Activated CD4-positive, alpha-beta T cell treated with anti-CD3 and anti-CD28 coated beads for 4 hours (primary cell): ENCODE results near the gene CCNI.
"Not testable (repeated sequence)": the region's sequence is repeated elsewhere in the genome, so short reads cannot be mapped to it uniquely, and the experiment has no call there.

Source experiments
- DNase-seq, 2 donors: peaks; one replicate each; pipeline ENCODE4 v3.0.0-alpha.2; 2020

Gene CCNI

DNA sequence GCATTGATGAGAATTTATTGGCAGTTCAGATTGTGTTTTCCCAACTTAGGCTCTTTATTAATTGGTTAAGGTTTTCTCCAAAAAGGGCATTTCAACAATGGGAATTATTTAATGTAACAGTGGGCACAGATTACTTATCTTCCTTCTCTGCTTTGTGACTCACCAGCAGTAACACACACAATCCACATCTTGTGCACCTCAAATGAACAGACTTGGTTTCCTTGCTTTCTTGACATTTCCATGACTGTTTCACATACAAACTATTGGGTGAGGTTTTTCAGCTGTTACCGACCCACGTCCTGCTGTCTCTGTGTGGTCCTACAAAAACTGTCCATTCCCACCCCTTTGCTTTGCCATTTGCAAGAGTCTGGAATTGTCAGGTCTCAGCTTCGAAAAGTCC, 38.1 kb downstream of the CCNI start:
- no peak for DNase-seq

DNA sequence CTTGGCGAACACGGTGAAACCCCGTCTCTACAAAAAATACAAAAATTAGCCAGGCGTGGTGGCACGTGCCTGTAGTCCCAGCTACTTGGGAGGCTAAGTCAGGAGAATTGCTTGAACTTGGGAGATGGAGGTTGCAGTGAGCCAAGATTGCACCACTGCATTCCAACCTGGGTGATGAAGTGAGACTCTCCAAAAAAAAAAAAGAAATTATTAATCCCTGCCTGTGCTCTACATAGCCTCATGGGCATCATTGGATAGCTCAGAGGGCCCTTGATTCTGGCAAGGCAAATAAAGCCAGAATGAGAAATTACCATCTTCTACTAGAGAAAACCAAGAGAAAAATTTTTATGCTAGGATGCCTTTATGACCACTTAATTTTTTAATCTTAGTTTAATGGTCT, 38.6 kb downstream of the CCNI start:
- DNase-seq: not testable (repeated sequence)

DNA sequence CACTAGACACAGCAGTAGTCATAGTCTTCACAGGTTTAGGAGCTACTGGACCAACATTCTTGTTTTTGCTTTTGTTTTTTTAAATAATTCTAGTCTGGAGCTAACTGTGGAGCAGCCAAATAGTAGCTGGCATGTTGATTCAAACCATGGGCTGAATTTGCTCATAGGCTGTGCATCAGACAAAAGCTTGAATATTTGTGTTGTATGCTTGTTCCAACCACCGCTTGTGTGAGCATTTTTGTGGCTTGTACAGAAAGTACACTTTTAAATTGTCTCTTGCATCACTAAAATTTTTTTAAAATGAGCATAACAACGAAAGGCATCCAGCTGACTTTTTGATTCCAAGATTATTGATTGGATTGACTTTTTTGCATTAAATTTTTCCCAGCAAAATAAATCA, 39.6 kb downstream of the CCNI start:
- DNase-seq: no peak

DNA sequence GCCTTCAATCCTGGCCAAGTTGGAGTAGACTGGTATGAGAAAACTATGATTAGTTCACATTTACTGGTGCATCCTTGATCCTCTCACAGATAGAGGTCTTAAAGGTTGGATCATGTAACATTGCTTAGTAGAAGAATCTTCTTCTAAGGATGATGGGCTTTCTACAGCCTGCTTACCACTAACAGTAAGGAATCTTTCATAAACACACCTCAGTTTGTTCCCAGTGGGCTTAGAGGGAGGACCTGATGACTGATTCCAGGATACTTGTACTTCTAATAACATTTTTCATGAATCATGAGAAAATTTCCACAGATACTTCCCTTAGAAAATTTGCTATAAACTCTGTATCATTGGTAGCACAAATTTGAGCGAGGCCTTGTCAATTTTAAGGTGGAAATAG, 40.6 kb downstream of the CCNI start:
- no peak for DNase-seq

DNA sequence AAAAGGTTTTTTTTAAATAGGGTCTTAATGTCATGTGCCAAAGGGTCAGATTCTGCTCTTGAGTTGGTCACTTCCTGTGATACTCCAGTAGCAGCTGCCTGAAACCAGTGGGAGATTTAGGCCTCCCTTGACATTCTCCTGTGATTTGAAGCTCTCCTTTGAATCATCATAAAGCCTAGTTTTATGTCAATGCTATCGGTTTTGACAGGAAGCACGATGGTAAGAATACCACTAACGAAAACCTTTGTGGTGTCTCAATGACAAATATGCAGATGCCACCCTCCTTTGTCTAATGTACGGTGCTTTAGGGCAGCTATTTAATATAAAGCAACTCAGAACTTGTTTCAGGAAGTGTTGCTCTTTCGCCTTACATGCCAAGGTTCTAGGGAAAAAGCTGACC, 44.2 kb downstream of the CCNI start:
- DNase-seq: no peak

DNA sequence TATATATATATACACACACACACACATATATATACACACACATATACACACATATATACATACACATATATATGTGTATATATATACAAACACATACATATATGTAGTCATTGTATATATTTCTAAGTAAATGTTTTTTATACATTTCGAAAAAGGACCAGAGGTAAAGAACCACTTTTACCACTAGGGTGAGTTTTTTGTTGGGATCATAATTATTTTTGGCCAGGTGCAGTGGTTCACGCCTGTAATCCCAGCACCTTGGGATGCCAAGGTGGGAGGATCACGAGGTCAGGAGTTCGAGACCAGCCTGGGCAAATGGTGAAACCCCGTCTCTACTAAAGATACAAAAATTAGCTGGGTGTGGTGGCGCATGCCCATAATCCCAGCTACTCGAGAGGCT, 46.0 kb downstream of the CCNI start:
- not testable (repeated sequence) for DNase-seq

DNA sequence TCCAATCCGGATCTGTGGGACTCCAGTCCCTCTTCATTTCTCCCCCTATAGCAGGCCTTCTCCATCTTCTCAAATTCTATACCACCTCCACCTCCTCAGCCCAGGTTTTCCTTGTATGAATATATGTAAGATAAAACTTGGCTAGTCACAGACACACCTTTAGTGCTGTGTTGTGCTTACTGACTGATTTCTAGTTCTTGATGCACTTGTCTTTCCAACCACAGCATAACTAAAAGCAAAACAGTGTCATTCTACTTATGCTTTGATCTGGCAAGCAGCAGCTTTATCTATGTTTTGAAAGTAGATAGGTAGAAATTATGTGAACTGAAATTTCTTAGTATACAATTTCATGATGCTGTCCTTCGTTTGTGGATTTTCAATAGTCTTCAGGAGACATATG, 47.5 kb downstream of the CCNI start:
- no peak for DNase-seq

DNA sequence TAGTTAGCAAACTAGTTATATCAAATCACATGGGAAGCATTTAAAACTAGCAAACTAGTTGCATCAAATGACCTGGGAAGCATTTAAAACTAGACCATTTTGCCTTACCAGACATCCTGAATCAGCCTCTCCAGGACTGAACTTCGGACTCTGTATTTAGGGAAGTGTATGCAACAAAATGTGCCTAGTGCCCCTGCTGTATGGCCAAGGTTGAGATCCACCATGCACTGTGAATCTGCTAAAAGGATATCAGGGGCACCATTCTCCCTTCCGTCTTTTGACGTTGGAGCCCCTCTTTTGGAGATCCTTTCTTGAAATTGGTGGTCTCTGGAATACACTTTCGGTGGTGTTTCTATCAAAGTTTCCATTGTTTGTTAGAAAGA, 49.5 kb downstream of the CCNI start:
- no peak for DNase-seq

DNA sequence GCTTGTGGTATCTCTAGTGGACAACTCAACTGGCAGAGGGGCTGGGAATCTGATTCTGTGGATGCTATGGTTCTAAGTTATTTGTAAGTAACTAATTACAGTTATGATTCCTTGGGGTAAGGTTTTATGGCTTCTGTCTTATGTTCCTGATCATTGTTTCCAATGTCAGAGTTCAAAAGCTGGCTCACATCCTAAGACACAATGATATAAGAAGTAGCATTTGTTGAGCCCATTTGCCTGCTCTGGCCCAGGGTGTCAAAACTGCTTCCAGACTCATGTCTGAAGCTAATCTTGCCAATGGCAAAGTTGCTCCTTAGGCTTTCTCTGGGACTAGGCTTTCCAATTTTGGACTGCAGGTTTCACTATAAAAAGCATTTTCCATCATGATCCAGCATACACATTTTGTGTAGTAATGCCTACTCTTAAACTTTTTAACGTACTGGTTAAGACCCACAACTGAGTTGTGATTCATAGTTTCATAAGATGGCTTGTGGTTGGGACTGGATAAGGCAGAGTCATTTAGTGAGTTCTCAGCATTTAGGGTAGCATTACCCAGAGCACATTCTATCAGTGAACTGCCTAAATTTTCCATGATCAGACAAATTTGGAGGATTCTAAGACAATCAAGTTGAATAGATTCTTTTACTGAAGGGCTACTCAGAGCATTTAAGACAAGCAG, 50.0 kb downstream of the CCNI start:
- no peak for DNase-seq

DNA sequence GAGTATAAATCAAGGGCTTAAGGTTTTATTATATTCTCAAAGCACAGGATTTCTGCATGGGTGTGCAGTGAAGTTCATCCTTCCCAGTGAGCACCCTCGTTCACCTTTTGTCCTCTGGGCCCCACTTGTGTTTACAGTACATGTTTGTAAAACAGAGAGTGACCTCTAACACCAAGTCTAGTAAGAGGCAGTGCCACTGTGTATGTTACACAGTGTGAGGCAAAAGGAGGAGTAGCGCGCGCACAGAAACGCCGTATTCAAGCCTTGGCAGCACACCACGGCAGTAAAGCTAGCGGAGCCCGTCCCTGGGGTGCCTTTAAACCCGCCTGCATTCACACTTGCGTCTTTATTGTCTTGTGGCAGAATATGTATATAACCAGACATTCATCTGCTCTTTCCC, 51.9 kb downstream of the CCNI start:
- no peak for DNase-seq

DNA sequence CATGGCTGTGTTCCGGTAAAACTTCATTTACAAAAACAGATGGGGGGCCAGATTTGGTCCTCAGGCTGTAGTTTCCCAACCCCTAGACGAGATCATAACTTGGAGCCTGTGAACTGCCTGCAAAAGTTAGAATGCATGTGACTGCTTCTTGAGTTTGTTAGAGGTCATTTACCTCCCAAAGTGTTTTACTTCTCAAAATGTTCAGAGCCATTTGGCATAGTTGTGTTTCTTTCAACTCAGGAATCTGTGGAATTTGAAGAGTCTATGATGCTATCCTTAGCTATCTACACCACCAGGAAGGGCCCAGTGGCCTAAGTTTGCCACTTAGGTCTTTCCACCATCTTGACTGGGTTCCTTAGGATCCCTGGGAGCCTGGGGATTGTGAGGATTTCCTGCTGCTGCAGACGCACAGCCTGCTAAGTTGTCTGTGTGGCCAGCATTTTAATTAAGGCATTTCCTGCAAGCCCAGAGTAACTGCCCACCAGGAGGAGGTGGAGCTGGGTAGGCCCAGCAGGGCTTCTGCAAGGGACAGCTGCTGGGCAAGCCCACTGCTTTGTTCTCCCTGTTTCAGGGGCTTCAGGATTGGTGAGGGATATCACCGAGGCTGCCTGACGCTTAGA, 53.1 kb downstream of the CCNI start:
- DNase-seq: no peak

DNA sequence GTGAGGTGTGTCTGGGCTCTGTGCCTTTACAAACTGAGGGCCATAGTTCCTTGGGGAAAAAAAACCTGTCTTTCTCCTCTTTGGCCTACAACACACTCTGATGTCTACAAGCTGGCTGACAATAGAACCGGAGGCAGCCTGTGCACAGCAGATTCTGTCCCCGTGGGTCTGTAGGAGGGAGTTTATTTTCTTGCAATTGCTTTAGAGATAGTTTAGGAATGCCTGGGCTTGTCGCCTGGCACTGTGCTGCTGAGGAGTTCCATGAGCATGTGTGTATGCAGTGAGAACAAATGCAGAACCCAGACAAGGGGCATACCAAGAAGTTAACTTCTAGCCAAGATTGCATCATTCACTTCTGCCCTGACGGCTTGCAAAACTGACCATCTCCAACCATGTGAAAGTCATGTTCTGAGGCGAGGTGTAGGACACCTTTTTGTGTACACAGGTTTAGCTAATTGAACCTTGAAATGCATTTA, 54.1 kb downstream of the CCNI start:
- DNase-seq: no peak

DNA sequence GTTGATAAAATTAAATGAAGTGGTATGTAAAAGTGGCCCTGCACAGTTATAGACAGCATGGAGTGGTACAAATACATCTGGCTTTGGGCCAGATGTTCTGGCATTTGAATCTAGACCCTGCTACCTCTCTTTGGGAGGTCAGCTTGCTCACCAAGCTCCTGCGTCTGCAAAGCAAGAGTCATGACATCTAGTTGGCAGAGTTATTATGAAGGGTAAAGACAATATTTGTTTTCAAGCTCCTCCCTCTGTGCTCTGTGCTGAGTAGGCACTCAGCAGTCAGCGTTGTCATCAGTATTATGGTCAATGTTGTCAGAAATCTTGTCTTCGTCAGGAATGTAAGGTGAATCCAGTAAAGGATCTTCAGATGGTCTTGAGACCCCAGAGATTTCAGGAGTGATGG, 55.8 kb downstream of the CCNI start:
- DNase-seq: no peak

DNA sequence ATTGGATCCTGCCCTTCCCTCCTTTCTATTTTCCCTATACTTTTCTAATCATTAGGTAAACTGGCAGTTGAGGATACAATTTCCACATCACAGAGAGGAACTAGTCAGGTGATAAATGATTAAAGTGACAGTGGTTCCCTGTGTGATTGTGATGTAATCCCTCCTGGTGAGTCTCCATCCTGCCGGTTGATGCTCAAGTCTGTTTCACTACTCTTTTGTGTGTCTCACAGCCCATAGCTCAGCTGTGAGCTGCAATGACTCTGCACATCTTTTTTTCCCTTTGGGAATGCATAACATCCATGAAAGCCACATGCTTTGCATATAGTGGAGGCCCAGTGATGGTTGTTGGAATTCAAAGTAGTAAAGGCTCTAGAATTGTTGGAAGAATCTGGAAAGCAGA, 60.4 kb downstream of the CCNI start:
- no peak for DNase-seq

DNA sequence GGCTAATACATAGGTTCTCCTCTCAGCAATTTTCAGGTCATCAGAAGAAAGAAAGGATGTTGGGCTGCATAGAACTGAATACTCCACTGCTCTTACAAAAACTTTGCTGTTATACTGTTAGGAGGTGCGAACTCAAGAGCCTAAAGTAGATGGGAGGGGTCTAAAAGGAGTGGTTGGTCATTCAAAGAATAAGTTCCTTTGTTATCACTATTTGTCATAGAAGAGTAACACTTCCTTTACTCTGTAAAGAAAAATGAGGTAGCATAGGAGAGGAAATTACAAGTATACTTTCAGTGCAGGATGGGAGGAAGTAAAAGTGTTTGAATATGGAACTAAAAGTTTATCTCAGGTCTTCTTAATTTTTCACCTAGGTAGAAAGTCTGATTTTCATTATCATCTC, 61.5 kb downstream of the CCNI start:
- no peak for DNase-seq

DNA sequence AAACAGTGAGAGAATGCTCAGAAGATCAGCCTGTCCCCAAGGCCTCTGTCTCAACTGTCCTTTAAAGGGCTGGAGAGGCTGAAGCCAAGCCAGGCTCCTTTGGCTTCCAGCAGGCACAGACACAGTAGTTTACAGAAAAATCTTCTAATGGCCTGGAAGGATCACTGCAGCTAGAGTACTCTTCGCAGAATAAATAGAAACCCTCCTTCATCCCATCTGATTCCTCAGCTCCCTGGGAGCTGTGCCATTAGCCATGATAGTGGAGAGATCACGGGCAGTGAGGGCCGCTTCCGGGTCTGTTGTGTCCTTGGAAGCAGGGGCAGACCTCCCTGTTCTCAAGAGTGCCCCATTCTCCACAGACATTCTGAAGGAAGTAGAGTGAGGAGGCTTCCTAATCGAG, 63.1 kb downstream of the CCNI start:
- DNase-seq: no peak

DNA sequence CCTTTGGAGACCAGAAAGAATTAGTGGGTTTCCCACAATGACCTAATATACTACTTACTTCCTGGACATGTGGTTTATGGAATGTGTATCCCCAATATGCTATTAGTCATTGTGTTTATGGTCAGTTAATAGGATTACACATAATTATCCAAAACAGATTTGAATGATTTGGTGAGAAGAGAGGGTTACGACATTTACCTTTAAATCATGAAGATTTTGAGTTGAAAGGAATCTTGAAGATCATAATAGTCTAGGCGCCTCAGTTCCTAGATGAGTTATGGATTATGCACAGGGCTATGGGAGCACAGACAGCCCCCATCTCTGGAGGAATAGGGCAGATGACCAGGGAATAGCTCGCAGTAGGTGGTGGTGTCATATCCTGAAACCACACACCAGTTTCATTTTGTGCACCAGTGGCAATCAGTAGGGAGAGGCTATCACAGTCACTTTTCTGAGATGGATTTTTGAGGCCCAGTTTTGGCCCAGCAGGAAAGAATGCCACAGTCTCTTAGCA, 64.9 kb downstream of the CCNI start:
- DNase-seq: no peak

DNA sequence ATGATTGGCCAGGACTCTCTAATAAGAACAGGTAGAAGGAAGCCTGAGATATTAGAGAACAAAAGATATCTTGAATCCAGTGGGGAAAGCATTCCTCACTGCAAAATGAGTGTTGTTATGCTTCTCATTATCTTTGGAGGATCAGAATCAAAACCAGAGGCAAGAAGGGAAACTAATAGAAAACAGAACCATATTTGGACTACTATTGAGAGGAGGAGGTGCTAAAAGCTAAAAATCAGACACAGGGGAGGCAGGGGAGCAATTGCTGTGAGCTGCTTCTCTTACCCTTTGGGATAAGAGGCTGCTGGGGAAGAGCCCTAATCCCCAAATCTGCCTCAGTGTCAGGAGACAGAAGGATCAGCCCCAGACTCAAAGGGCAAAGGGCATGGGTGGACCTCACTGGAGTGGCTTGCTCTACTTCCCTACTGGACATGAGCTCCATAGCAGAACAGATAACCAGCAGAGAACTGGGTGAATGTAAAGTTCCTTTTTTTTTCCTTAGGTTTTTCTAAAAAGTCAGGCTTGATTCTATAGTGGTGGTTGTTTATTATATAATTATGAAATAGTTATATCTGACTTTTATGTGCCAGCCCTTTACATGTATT, 66.2 kb downstream of the CCNI start:
- DNase-seq: no peak

DNA sequence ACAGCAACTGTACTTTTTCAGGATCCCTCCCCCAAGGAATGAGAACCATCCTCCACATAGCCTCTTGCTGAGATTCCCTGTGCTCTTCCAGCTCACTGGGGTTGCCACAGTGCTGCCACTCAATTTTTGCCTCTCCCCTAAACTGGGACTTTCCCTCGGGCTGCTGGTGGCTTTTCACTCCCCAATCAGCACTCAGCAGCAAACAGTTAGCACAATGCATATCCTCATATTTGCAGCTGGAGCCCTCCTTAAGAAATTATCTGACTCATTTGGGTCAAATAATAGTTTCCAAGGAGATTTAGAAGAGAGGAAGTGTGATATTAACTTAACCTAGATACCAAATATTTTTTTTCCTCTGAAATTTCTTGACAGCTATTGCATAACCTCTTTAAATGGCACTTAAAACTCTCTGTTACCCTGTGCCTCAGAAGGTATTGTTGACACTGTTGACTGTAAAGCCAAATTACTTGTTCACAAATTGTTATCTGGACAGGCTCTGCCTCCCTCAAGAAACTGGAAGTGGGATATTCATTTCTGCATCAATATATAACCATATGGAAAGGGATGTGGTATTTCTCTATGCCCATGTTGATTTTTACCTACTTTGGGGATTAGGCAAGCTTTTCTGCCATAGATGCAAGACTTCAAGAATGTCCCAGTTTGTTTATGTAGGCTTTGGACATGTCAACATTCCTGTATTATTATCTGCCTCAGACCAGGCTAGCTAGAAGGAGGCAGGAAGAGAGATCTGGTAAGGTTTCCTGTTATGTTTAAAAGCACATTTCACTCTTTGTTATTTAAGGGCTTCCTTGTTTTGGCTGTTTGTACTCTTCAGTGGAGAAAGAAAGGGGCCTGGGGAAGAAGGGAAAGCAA, 68.2 kb downstream of the CCNI start:
- peak; percentile 26 to 42 for DNase-seq

DNA sequence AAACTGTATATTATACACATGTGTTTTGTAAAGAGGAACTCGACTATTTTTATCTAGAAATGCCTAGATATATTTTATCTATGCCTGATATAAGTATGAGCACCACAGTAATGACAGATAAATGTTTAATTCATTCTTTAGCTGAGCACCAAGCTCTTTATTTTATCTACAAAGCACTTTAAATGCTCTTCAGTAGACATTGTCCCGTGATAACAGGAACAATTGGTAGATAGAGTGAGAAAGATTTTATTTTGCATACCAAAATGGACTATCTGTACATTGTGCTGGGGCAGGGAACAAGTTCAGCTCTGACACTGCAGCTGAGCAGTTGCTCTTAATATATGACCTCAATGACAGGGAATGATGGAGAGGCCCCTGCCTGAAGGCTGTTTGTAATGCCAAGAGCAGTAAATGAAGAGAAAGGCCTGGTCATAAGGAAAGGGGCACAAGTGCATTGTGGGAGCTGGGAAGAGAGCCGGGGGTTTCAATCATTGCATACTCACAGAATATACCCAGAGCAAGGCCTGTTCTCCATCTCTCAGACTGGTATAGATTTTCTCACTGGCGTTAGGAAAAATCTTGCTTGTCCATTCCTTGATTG, 68.9 kb downstream of the CCNI start:
- no peak for DNase-seq

DNA sequence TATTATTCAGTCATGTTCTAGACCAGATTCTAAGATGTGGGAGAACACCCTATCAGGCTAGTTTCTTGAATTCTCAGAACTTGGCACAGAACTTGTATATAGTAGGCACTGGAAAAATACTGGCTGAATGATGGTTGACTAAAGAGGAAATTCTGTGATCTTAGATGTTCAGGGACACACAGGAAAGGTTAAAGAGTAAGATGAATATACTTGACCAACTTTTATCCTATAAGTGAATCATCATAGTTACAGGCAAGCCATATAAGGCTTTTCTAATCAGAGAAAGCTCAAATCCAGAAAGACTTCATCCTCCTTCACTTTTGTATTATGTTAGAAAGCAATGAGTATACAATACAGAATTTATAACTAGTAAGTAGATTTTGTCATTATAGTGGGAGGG, 72.4 kb downstream of the CCNI start:
- DNase-seq: no peak

DNA sequence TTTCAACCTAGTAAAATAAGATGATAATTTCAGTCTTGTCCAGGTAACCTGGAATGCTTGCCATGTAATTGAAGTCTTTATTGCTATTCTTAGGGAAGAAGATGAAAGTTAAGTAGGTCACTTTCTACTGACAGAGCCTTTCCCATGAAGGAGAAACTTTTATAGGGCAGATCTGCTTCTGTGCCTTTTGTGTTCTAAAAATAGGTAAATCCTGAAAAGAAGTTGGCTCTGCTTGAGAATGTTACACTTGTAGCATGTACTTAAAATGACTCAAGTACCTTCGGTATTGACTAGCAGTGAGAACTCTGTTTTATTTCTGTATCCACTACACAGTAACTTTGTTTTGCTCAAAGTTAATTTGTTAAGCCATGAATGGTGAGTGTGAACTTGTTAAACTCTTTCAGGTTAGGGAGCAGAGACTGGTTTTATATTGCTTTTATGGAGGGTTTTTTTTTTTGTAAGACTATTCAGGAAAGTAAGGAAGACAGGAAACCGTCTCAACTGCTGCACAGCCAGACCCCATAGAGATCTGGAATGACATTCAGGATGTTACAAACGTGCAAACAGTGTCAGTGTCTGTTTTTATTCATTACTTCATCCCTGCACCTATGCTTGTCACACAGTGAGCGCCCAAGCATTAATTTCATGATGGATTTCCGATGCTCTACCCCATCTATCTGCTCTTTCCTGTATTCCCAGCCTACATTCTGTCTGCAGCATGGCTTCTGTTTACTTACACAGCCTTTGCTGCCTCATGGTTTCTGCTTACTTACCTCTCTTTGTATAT, 73.3 kb downstream of the CCNI start:
- no peak for DNase-seq
